GM08714 (cell line): Measurements from ENCODE around the gene PKP4.

ENCODE experiments used
- H3K4me3 ChIP-seq: fragments of 200-500 bp; sonication (Bioruptor generic); 2 replicates; pipeline ENCODE4 v1.5.1; 2014; ENCODE audit warnings: mild to moderate bottlenecking, low read length, inconsistent platforms
- ZNF274 ChIP-seq: IDR thresholded peaks from 2 replicates; pipeline ENCODE4 v1.6.1; 2012; ENCODE audit warnings: mild to moderate bottlenecking, low read depth, low read length

The PKP4 gene

GRCh38 chr2:158484892-158485556 lies 28.3 kb downstream of the PKP4 start:
- no peak overlapping the region for H3K4me3 ChIP-seq

DNA sequence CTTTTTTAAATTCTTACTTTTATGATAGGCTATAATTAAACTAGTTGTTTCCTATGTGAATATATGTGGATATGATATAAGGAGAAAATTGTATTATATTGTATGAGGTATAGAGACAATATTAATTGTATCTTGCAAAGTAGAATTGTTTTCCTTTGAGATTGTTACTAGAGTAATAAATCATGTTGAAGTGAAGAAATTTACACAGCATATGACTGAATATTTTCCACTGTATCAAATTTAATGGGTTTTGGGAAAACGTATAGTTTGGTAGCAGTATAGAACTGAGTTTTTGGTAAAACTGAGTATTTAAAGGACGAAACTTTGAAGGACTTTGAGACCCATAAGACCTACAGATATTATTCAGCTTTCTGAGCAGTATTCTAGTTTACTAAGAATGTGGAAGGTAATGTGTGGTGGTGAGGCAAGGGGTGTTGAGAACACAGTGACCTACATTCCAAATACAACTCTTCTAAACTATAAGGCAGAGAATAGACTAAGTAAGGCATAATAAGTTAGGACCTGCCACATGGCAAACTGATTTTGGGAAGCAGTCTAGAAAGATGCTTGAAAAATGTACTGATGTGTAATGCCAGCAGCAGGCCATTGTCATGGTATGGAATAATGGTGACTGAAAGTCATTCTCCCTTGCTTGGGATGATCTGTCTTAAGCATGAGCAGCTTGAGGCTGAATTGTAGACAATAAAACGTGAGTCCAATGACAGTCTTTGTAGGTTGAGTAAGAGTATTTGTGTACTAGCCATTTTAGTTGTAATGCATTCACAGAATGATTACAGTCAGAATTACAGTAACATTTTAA lies 29.6 kb downstream of the PKP4 start:
- TF ChIP-seq ZNF274, result no peak
- no peak overlapping the region for H3K4me3 ChIP-seq

More at GRCh38 chr2:158484892-158485556, 28.3 kb downstream of the PKP4 start:
- no peak for TF ChIP-seq ZNF274

GRCh38 chr2:158486970-158487325 lies 30.2 kb downstream of the PKP4 start:
- no peak for TF ChIP-seq ZNF274

DNA sequence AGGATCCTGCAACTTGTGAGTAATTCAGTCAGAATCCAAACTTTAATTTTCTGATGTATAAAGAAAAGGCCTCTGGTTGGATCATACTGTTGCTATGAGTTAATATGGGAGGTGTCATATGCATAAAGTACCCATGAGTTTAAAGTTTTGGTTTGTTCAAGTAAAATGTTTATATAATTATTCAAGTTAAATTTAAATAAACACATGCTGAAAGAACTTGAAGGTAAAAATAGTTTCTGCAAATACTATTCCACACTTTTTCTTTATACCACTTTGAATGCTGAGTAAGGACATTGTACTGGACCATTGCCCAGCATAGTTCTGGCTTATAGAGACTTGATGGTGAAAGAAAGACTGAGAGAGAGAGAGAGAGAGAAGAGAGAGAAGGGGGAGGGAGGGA lies 30.7 kb downstream of the PKP4 start:
- no peak overlapping the region for H3K4me3 ChIP-seq
- TF ChIP-seq ZNF274, result no peak

More at GRCh38 chr2:158486970-158487325, 30.2 kb downstream of the PKP4 start:
- no peak overlapping the region for H3K4me3 ChIP-seq

DNA sequence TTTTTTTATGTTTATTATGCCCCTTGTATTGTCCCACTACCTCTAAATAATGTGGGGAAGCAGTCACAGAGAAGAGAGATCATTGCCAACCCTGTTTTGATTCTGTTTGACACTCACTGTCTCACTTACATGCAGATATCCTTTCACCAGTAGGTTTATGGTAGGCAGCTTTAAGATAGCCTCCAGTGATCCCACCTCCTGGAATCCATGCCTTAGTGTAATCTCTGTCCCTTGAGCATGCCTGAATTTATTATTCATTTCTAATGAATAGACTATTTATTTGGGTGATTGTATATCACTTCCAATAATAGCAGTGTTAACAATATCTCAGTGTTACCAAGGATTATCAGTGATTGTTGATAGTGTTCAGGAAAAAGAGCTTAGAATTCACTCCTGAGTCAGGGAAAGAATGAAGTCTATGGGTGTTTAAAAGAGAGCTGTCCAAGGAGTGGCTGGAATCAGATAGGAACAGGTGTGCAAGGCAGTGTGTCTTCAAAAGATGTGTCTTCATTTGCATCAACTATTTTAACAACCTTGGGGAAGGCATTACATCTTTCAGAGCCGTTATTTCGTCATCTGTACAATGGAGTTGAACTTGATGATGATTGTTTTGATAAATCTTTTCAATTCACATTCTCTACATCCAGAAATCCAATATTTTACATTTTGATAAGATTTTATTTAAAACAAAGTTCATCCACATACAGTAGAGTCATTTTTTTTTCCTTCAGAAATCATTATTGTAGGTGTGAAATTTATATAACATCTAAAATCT lies 31.9 kb downstream of the PKP4 start:
- no peak for TF ChIP-seq ZNF274
- H3K4me3 ChIP-seq, result no peak overlapping the region

DNA sequence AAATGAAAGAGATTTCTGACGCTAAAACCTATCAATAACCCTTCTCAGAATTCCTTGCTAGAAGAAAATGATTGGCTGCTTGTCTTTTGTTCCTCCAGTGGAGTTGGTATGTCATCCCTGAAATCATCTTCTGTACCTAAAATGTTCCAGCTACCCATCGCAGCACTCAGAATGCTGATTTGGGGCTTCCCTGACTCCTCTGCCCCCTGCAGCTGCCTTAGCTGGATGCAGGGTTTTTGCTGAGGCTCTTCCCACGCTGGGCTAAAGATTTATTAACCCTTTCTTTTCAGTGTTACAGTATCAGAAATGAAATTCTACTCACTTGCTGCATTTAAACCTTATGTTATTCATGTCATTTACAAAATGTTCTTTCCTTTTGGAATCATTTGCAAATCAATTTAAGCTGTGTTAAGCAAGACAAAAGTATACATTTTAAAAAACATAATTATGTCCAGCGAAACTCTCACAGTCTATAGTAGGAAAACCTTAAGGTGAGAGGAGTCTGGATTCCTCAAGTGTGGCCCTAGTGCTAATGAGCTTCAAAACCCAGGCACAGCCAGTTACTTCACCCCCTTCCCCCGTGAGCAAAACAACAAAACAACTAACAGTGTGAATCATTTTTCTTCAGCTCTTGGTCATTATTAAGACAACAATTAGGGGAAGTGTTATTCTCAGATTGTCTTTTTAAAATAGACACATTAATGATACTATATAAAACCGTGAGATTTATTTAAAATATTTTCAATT lies 32.8 kb downstream of the PKP4 start:
- no peak overlapping the region for H3K4me3 ChIP-seq
- no peak for TF ChIP-seq ZNF274

DNA sequence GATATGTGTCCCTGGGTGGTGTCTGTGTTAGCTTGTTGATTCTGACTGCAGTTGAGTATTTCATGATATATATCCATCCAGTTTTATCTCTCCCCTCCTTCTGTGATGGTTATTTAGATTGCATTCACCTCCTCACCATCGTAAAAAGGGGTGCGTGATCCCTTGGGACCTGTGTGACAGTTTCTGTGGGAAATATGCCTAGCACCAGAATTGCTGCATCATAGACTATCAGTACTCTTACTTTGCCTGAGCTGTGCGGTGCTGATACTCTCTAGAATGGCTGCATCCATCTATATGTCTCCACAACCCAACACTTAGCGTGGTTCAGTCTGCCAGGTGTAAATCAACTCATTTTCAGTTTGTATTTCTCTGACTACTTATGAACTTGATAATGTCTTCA lies 34.3 kb downstream of the PKP4 start:
- H3K4me3 ChIP-seq, result no peak overlapping the region
- TF ChIP-seq ZNF274, result no peak

GRCh38 chr2:158493458-158493857 lies 36.7 kb downstream of the PKP4 start:
- H3K4me3 ChIP-seq, result no peak overlapping the region
- no peak for TF ChIP-seq ZNF274

DNA sequence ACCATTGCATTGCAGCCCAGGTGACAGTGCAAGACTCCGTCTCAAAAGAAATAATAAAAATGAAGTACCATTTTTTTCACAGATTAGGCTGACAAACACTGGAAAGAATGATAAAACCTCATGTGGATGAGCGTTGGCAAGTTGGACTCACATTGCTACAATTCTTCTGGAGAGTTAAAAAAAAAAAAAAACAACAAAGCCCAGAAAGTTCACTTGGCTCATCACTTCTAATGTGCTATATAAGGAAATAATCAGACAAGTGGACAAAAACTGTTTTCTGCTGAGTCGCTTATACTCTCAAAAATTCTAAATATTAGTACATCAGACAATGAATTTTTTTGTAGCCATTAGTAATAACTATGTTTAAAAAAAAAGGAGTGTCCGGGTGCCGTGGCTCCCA lies 38.4 kb downstream of the PKP4 start:
- no peak for TF ChIP-seq ZNF274
- H3K4me3 ChIP-seq, result no peak overlapping the region

DNA sequence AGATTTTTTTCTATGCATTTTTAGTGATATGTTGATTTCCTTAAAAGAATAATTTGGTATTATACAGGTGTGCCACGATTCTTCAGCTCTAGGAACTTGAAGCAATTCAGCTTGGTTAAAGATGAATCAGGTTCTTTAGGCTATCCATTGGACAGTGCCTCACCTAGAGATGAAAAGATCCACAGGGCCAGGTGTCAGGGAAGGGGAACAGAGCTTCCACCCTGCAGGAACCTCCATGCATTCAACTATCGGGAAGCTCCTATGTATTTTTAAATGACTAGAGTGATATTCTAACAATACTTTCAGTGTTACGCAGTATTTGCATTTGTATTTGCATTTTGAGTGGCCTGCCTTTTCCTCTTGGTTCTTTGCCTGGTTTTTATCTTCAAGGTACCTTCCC lies 40.2 kb downstream of the PKP4 start:
- H3K4me3 ChIP-seq, result no peak overlapping the region
- TF ChIP-seq ZNF274, result no peak

DNA sequence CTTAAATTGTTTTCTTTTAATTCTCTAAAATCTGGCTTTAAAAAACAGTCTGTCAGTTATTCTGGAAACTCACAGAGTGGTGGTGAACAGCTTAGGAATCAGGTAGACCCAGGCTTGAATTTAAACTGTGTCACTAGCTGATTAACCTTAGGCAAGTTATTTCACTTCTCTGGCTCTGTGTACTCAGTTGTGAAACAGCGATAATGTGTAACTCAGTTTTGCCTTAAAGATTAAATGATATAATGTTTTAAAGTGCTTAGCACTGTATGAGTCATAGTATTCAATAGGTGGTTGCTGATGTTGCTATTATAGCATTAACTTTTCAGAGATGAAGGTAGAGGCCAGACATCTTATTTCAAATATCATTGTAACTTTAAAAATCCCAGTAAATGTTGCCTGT lies 40.7 kb downstream of the PKP4 start:
- no peak for TF ChIP-seq ZNF274
- no peak overlapping the region for H3K4me3 ChIP-seq

- no peak for TF ChIP-seq ZNF274
- H3K4me3 ChIP-seq, result no peak overlapping the region
Observed at GRCh38 chr2:158498043-158498748, 41.4 kb downstream of the PKP4 start.

GRCh38 chr2:158498749-158499136 lies 42.0 kb downstream of the PKP4 start:
- TF ChIP-seq ZNF274, result no peak
- H3K4me3 ChIP-seq, result no peak overlapping the region
